PC-9 (cell line): ENCODE measurements around the gene ESR1.

Experiments used
- EZH2 ChIP-seq: fragments of 200-600 bp; sonication (generic); IDR thresholded peaks from 2 replicates; pipeline ENCODE4 v1.8.0; 2017; ENCODE audit warnings: antibody characterized with exemption, low read depth
- TF ChIP-seq, protein P1 (sequence below): fragments of 200-600 bp; sonication (generic); conservative IDR thresholded peaks from 2 replicates; pipeline ENCODE4 v1.6.1; 2017; ENCODE audit warnings: mixed run types, antibody characterized with exemption, mild to moderate bottlenecking, moderate library complexity

DNA sequence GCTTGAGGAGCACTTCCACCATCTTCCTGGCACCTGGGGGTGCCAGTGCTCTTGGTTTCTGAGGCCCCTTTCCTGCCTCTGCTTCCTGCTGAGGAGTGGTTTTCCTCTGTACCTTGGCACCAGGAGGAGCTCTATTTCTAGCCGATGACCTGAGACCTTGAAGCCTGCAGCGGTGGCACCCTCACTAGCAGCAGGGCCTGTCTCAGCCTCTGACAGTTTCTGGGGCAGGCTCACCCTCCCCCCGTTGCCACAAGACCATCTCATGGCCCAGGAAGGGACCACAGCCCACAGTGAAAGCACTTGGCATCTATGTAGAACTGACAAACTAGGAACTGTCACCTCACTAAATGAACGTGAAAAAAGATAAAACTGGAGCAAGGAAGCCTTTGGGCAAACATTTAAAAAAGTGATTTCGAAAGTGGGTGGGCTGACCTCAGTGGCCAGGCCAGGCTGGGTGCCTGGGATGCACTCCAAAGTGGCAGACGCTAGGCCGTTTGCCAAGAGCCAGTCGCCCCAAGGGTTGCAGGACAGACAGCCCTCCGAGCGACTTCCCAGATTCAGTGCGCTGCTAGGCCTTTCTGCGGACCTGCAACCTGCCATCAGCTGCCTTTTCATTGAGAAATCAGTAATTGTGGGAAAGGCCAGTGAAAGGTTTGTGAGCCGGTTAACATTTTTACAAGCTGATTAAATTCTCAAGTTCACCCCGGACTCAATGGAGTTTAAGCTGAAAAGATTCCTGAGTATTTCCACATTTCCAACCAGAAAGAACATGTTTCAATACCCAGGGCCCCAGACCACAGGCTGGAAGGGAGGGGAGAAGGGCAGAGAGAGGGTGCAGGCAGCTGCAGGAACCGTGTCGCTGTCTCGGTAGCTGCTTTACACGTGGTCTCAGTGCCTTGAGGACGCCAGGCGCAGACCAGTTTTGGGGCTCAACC is 303.7 kb downstream of the ESR1 start:
- TF ChIP-seq, protein P1, sequence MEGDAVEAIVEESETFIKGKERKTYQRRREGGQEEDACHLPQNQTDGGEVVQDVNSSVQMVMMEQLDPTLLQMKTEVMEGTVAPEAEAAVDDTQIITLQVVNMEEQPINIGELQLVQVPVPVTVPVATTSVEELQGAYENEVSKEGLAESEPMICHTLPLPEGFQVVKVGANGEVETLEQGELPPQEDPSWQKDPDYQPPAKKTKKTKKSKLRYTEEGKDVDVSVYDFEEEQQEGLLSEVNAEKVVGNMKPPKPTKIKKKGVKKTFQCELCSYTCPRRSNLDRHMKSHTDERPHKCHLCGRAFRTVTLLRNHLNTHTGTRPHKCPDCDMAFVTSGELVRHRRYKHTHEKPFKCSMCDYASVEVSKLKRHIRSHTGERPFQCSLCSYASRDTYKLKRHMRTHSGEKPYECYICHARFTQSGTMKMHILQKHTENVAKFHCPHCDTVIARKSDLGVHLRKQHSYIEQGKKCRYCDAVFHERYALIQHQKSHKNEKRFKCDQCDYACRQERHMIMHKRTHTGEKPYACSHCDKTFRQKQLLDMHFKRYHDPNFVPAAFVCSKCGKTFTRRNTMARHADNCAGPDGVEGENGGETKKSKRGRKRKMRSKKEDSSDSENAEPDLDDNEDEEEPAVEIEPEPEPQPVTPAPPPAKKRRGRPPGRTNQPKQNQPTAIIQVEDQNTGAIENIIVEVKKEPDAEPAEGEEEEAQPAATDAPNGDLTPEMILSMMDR: no peak
- no peak for TF ChIP-seq EZH2
